Endothelial cell of umbilical vein (primary cell): ENCODE data around the gene OSTM1. TPM values are rescaled to one million over a fixed set of nuclear protein-coding genes. Genes with fewer than 3 reads are reported as not detected.

Experiments used
- BruUV-seq: library from RNA; stranded (reverse); fragments of 400-500 nt; replicated peaks from 2 replicates; lab custom pipeline; 2021; lab: Mats Ljungman, UMichigan
- CTCF ChIA-PET: fragments of 300-600, 350-600 bp; sonication (Branson Sonifier 250); formaldehyde crosslinking; loops from one replicate; lab custom pipeline; 2021; ENCODE audit warnings: antibody characterized with exemption, inconsistent platforms; lab: Charles Lee
- POLR2A ChIA-PET: fragments of 300-600, 350-600 bp; sonication (Branson Sonifier 250); formaldehyde crosslinking; loops from one replicate; lab custom pipeline; 2021; ENCODE audit warnings: antibody characterized with exemption, inconsistent platforms; lab: Charles Lee
- DNase-seq: peaks from one replicate; pipeline ENCODE4 v3.0.0-alpha.2; 2011; ENCODE audit warnings: low read depth, low spot score
- FAIRE-seq: peaks from 2 replicates; lab custom pipeline; 2011; peaks lifted over from hg19 to GRCh38; lab: Jason Lieb, UNC
- H2AFZ ChIP-seq: 2 replicates; pipeline ENCODE4 v1.6.0; 2012; ENCODE audit warnings: low read depth, low read length, control low read depth, inconsistent platforms
- H3K27ac ChIP-seq: 2 replicates; pipeline ENCODE4 v1.5.1; 2011; ENCODE audit warnings: low read depth, mild to moderate bottlenecking, control low read depth, low read length, moderate library complexity; ENCODE audit not compliant: insufficient read depth
- H3K27me3 ChIP-seq, 2 experiments: 2 replicates each; pipeline versions ENCODE4 v1.6.0 to v1.6.1; 2011; ENCODE audit warnings: low read length in 2 of 2, mixed read lengths in 1 of 2; ENCODE audit not compliant: control insufficient read depth in 2 of 2, insufficient read depth in 2 of 2
- H3K36me3 ChIP-seq, 2 experiments: 2 replicates in 1 of 2; 3 replicates in 1 of 2; pipeline ENCODE4 v1.5.1; 2011; ENCODE audit warnings: low read length in 2 of 2, mild to moderate bottlenecking in 1 of 2, moderate library complexity in 1 of 2; ENCODE audit not compliant: control insufficient read depth in 2 of 2, insufficient read depth in 2 of 2; ENCODE audit errors: extremely low read depth in 1 of 2
- H3K4me1 ChIP-seq: 3 replicates; pipeline ENCODE4 v1.5.1; 2011; ENCODE audit warnings: mild to moderate bottlenecking, low read length; ENCODE audit not compliant: control insufficient read depth, insufficient read depth; ENCODE audit errors: extremely low read depth
- H3K4me2 ChIP-seq: 2 replicates; pipeline ENCODE4 v1.6.1; 2011; ENCODE audit warnings: low read length, control low read depth, mixed read lengths; ENCODE audit not compliant: insufficient read depth
- H3K4me3 ChIP-seq, 3 experiments: fragments of 200-600 bp in 1 of 3; sonication (generic), shearing (Covaris generic) in 1 of 3; replicated peaks in 1 of 3; 2 replicates each; pipeline ENCODE4 v1.5.1; 2011 to 2016; ENCODE audit warnings: control low read depth in 3 of 3, low read length in 3 of 3, mild to moderate bottlenecking in 2 of 3, inconsistent platforms in 1 of 3, low read depth in 1 of 3, moderate library complexity in 1 of 3; ENCODE audit not compliant: insufficient read depth in 1 of 3
- H3K79me2 ChIP-seq: 2 replicates; pipeline ENCODE4 v1.6.0; 2012; ENCODE audit warnings: low read length, inconsistent platforms; ENCODE audit not compliant: control insufficient read depth, insufficient read depth
- H3K9ac ChIP-seq: replicated peaks from 2 replicates; pipeline ENCODE3; 2011; ENCODE audit warnings: low read length, control low read depth; ENCODE audit not compliant: insufficient read depth; ENCODE audit errors: extremely low read depth
- H3K9me1 ChIP-seq: replicated peaks from 3 replicates; pipeline ENCODE4 v1.6.0; 2011; ENCODE audit warnings: mild to moderate bottlenecking, low read length; ENCODE audit not compliant: control insufficient read depth, insufficient read depth; ENCODE audit errors: extremely low read depth
- H3K9me3 ChIP-seq: replicated peaks from 2 replicates; pipeline ENCODE4 v1.5.1; 2012; ENCODE audit warnings: low read length, inconsistent platforms; ENCODE audit not compliant: control insufficient read depth, insufficient read depth
- H4K20me1 ChIP-seq: replicated peaks from 2 replicates; pipeline ENCODE3; 2011; ENCODE audit warnings: mild to moderate bottlenecking, low read length; ENCODE audit not compliant: control insufficient read depth, insufficient read depth; ENCODE audit errors: extremely low read depth
- CTCF ChIP-seq, 2 donors: IDR thresholded peaks; 1 replicate in 1 of 2; 2 replicates in 1 of 2; pipeline ENCODE4 v1.5.1; 2011; ENCODE audit warnings: low read length in 2 of 2, mild to moderate bottlenecking in 2 of 2, moderate library complexity in 2 of 2, control low read depth in 1 of 2, inconsistent platforms in 1 of 2, low read depth in 1 of 2; ENCODE audit not compliant: insufficient read depth in 1 of 2; ENCODE audit errors: extremely low read depth in 1 of 2
- EZH2 ChIP-seq: IDR thresholded peaks from 2 replicates; pipeline ENCODE4 v1.6.1; 2012; ENCODE audit warnings: borderline replicate concordance, low read depth, mild to moderate bottlenecking, moderate library complexity, low read length, inconsistent platforms; ENCODE audit not compliant: severe bottlenecking
- FOS ChIP-seq: IDR thresholded peaks from 2 replicates; pipeline ENCODE4 v1.6.1; 2011; ENCODE audit warnings: mild to moderate bottlenecking, low read length, moderate library complexity, borderline replicate concordance; ENCODE audit not compliant: insufficient read depth
- GATA2 ChIP-seq: IDR thresholded peaks from 2 replicates; pipeline ENCODE4 v1.7.0; 2011; ENCODE audit warnings: low read depth, mild to moderate bottlenecking, moderate library complexity, mixed read lengths, low read length; ENCODE audit not compliant: insufficient read length, insufficient read depth
- MAX ChIP-seq: IDR thresholded peaks from 2 replicates; pipeline ENCODE4 v1.6.1; 2011; ENCODE audit not compliant: insufficient read depth, insufficient read length
- POLR2A ChIP-seq: IDR thresholded peaks from 2 replicates; pipeline ENCODE4 v1.6.1; 2012; ENCODE audit warnings: low read depth, mild to moderate bottlenecking, control low read depth, low read length
- POLR2AphosphoS5 ChIP-seq: IDR thresholded peaks from 2 replicates; pipeline ENCODE4 v1.6.1; 2012; ENCODE audit warnings: low read depth, mild to moderate bottlenecking, control low read depth, low read length, moderate library complexity; ENCODE audit not compliant: insufficient read depth
- dilution Hi-C: fragments of 300-500 bp; cut with MboI; formaldehyde crosslinking; loops from one replicate; pipeline ENCODE4 v1.15.0; 2019; ENCODE audit warnings: low sequenced_read_pairs; ENCODE audit not compliant: extremely low pct_ligation_motif_present
- intact Hi-C: fragments of 100-400 bp; cut with micrococcal nuclease; formaldehyde crosslinking; loops from one replicate; pipeline ENCODE4 v1.10.0; 2022
- polyA plus RNA-seq, 4 experiments: library from polyadenylated mRNA; depleted of rRNA in 3 of 4; stranded (reverse) in 3 of 4; unstranded in 1 of 4; fragments of >200 nt; gene quantifications; 2 replicates each; pipeline versions ENCODE4 v1.2.1 to v1.2.3, GENCODE V29; 2011 to 2012; ENCODE audit warnings: missing spikeins in 1 of 4
- total RNA-seq: library from RNA; stranded (reverse); gene quantifications from 2 replicates; pipeline ENCODE4 v1.2.3, GENCODE V29; 2021

OSTM1 gene
- total and polyA plus RNA-seq, 2 donors (not counting 3 experiments of a cell fraction or from before 2014, with no cell fraction given), result 23.1 to 26.4 TPM

- POLR2A ChIA-PET, result no interaction called here
- intact Hi-C loops, result no loop called here
- FAIRE-seq, result no peak
These were observed 6.4 kb downstream of the OSTM1 start for GRCh38 chr6:108068182-108068581.

More at GRCh38 chr6:108068182-108068581, 6.4 kb downstream of the OSTM1 start:
- DNase-seq, result no peak
- CTCF ChIA-PET, result no interaction called here
- no peaks in the 10 kb centered on the region for H3K79me2 ChIP-seq
- no peak overlapping the region for H3K4me2 ChIP-seq
- H3K36me3 ChIP-seq, result no peaks in the 10 kb centered on the region
- dilution Hi-C loops, result no loop called here
- H4K20me1 ChIP-seq, result no peaks in the 10 kb centered on the region
- no peaks in the 10 kb centered on the region for H3K9me1 ChIP-seq
- no peak overlapping the region for H2AFZ ChIP-seq
- no peak overlapping the region for H3K4me3 ChIP-seq
- no peaks in the 10 kb centered on the region for H3K4me1 ChIP-seq
- H3K9ac ChIP-seq, result no peak overlapping the region
- no peaks in the 10 kb centered on the region for H3K27me3 ChIP-seq
- no TSS peak for BruUV-seq
- TF ChIP-seq POLR2A, result no peak
- no peak for TF ChIP-seq POLR2AphosphoS5
- no peak for TF ChIP-seq CTCF (IDR thresholded peaks at IDR 0.05; ENCODE audit: extremely low read depth in 1 of 2, insufficient read depth in 1 of 2, low read depth in 1 of 2, low read length in 2 of 2)
- TF ChIP-seq FOS, result no peak
- TF ChIP-seq EZH2, result no peak
- TF ChIP-seq GATA2, result no peak
- TF ChIP-seq MAX, result no peak
- no peak overlapping the region for H3K27ac ChIP-seq
- no peaks in the 10 kb centered on the region for H3K9me3 ChIP-seq
